Measurements from ENCODE around the gene HERC4.

Gene HERC4

GRCh38 chr10:68074775-68075549 is at the start of gene HERC4:
HERC4 (minus strand) TSS chr10:68075283; CDS start chr10:68073108, 2,175 bp downstream.
- DNase-seq, result peak; percentile 97

- no peak for DNase-seq
Observed at GRCh38 chr10:68124718-68125117, 49.6 kb upstream of the HERC4 start.

GRCh38 chr10:68121852-68122251 is 46.8 kb upstream of the HERC4 start:
- DNase-seq, result no peak

- no peak for DNase-seq
Observed at GRCh38 chr10:68121020-68121743, 46.1 kb upstream of the HERC4 start.

GRCh38 chr10:68118657-68119056 is 43.6 kb upstream of the HERC4 start:
- no peak for DNase-seq

- no peak for DNase-seq
Observed at GRCh38 chr10:68112837-68113236, 37.8 kb upstream of the HERC4 start.

GRCh38 chr10:68111584-68111983 is 36.5 kb upstream of the HERC4 start:
- no peak for DNase-seq

GRCh38 chr10:68110027-68110426 is 34.9 kb upstream of the HERC4 start:
- DNase-seq, result no peak

GRCh38 chr10:68109331-68109730 is 34.2 kb upstream of the HERC4 start, which contains the start of gene MYPN:
MYPN (plus strand) TSS chr10:68109488; CDS start chr10:68121439, 11,951 bp downstream.
- DNase-seq, result no peak

GRCh38 chr10:68108653-68109052 is 33.6 kb upstream of the HERC4 start:
- no peak for DNase-seq

GRCh38 chr10:68108051-68108450 is 33.0 kb upstream of the HERC4 start:
- DNase-seq, result no peak

GRCh38 chr10:68107651-68108050 is 32.6 kb upstream of the HERC4 start:
- no peak for DNase-seq

- no peak for DNase-seq
Observed at GRCh38 chr10:68106656-68107055, 31.6 kb upstream of the HERC4 start.

- DNase-seq, result no peak
Observed at GRCh38 chr10:68105820-68106219, 30.7 kb upstream of the HERC4 start.

- no peak for DNase-seq
Observed at GRCh38 chr10:68103901-68104300, 28.8 kb upstream of the HERC4 start.

GRCh38 chr10:68103261-68103878 is 28.3 kb upstream of the HERC4 start:
- no peak for DNase-seq

- no peak for DNase-seq
Observed at GRCh38 chr10:68101066-68101465, 26.0 kb upstream of the HERC4 start.

- no peak for DNase-seq
Observed at GRCh38 chr10:68099736-68100135, 24.7 kb upstream of the HERC4 start.

- no peak for DNase-seq
Observed at GRCh38 chr10:68096913-68097516, 21.9 kb upstream of the HERC4 start.

GRCh38 chr10:68095153-68095552 is 20.1 kb upstream of the HERC4 start:
- no peak for DNase-seq

- no peak for DNase-seq
Observed at GRCh38 chr10:68092512-68092911, 17.4 kb upstream of the HERC4 start.

GRCh38 chr10:68090586-68090985 is 15.5 kb upstream of the HERC4 start:
- DNase-seq, result no peak

GRCh38 chr10:68088740-68089139 is 13.7 kb upstream of the HERC4 start:
- peak; percentile 73 for DNase-seq
